LNCAP (cell line): ENCODE measurements around the gene ELMOD2.

ENCODE experiments used
- CTCF ChIP-seq: fragments of 450-650 bp; IDR thresholded peaks from 2 replicates; pipeline ENCODE4 v1.5.1; 2017; ENCODE audit warnings: mild to moderate bottlenecking

The ELMOD2 gene

GRCh38 chr4:140515423-140515822, 8.5 kb upstream of the ELMOD2 start:
- no peak for TF ChIP-seq CTCF

GRCh38 chr4:140523370-140523856, 555 bp upstream of the ELMOD2 start:
- TF ChIP-seq CTCF: no peak

GRCh38 chr4:140529434-140529833, 5.5 kb downstream of the ELMOD2 start:
- no peak for TF ChIP-seq CTCF

GRCh38 chr4:140533951-140534480, 10.0 kb downstream of the ELMOD2 start:
- TF ChIP-seq CTCF: no peak

GRCh38 chr4:140556372-140557085, 32.6 kb downstream of the ELMOD2 start:
- TF ChIP-seq CTCF: no peak

GRCh38 chr4:140557831-140558435, 34.0 kb downstream of the ELMOD2 start:
- TF ChIP-seq CTCF: no peak

- TF ChIP-seq CTCF: no peak
Measured at GRCh38 chr4:140559696-140560095, 35.7 kb downstream of the ELMOD2 start.
